Activated CD8-positive, alpha-beta T cell treated with anti-CD3 and anti-CD28 coated beads, Interleukin-2, amount 10 ng/mL, durations not matched to agents 7 days and 5 days (primary cell): ENCODE measurements around the gene NTM. TPM values are rescaled to one million over a fixed set of nuclear protein-coding genes. Genes with fewer than 3 reads are reported as not detected.

ENCODE experiments used
- ATAC-seq: fragments of 150-1000 bp; cut with Tn5 transposase; one replicate; pipeline ENCODE4 v1.10.0; 2021; ENCODE audit warnings: moderate library complexity
- CTCF ChIA-PET: fragments of 350-600 bp; sonication (Branson Sonifier 250); formaldehyde crosslinking; loops from one replicate; lab custom pipeline; 2021; ENCODE audit warnings: antibody characterized with exemption; lab: Charles Lee
- POLR2A ChIA-PET: fragments of 350-600 bp; sonication (Branson Sonifier 250); formaldehyde crosslinking; loops from one replicate; lab custom pipeline; 2021; ENCODE audit warnings: antibody characterized with exemption; lab: Charles Lee
- DNase-seq: peaks from one replicate; pipeline ENCODE4 v3.0.0-alpha.2; 2020
- H3K27ac Mint-ChIP-seq: one replicate; pipeline ENCODE4 v1.8.0; 2021; ENCODE audit warnings: mild to moderate bottlenecking, mixed read lengths
- H3K27me3 Mint-ChIP-seq: one replicate; pipeline ENCODE4 v1.8.0; 2021; ENCODE audit warnings: low read depth, mixed read lengths
- H3K36me3 Mint-ChIP-seq: one replicate; pipeline ENCODE4 v1.8.0; 2021; ENCODE audit warnings: low read depth, mixed read lengths
- H3K4me1 Mint-ChIP-seq: one replicate; pipeline ENCODE4 v1.8.0; 2021; ENCODE audit warnings: low read depth, mixed read lengths
- H3K4me3 Mint-ChIP-seq: one replicate; pipeline ENCODE4 v1.8.0; 2021; ENCODE audit warnings: mild to moderate bottlenecking, mixed read lengths
- H3K9me3 Mint-ChIP-seq: one replicate; pipeline ENCODE4 v1.8.0; 2022; ENCODE audit warnings: mixed read lengths; ENCODE audit not compliant: insufficient read depth
- total RNA-seq, 2 experiments: library from RNA; stranded (reverse); gene quantifications; one replicate each; pipeline ENCODE4 v1.2.3, GENCODE V29; 2021

Gene NTM
- total RNA-seq, 2 experiments from 2014 or later = not detected

GRCh38 chr11:131771471-131771870 lies 401.1 kb downstream of the NTM start:
- no peak overlapping the region for H3K4me3 Mint-ChIP-seq
- ChIA-PET CTCF (interaction anchor here (1.1 kb wide), 1 partner anchor 25 kb away, joined by 3 read pairs; no protein-coding TSS in a partner anchor), POLR2A (no interaction called here)
- H3K9me3 Mint-ChIP-seq = no peaks in the 10 kb centered on the region
- H3K4me1 Mint-ChIP-seq = no peaks in the 10 kb centered on the region
- no peaks in the 10 kb centered on the region for H3K36me3 Mint-ChIP-seq
- H3K27me3 Mint-ChIP-seq = no peaks in the 10 kb centered on the region
- DNase-seq (no peak), ATAC-seq (no peak)
- no peak overlapping the region for H3K27ac Mint-ChIP-seq

GRCh38 chr11:131773626-131774025 lies 403.2 kb downstream of the NTM start:
- Mint-ChIP-seq H3K27ac (no peak overlapping the region), H3K9me3 (no peaks in the 10 kb centered on the region), H3K36me3 (no peaks in the 10 kb centered on the region), H3K4me1 (no peaks in the 10 kb centered on the region), H3K4me3 (no peak overlapping the region), H3K27me3 (no peaks in the 10 kb centered on the region)
- ChIA-PET CTCF (no interaction called here), POLR2A (no interaction called here)
- DNase-seq = no peak
- no peak for ATAC-seq

- CTCF ChIA-PET = no interaction called here
- DNase-seq (no peak), ATAC-seq (no peak)
- Mint-ChIP-seq H3K4me3 (no peak overlapping the region), H3K9me3 (no peaks in the 10 kb centered on the region), H3K27me3 (no peaks in the 10 kb centered on the region), H3K27ac (no peak overlapping the region), H3K4me1 (no peaks in the 10 kb centered on the region), H3K36me3 (no peaks in the 10 kb centered on the region)
- POLR2A ChIA-PET = no interaction called here
Measured at GRCh38 chr11:131776211-131776610, 405.8 kb downstream of the NTM start.

- H3K27ac Mint-ChIP-seq = no peak overlapping the region
- no peak overlapping the region for H3K4me3 Mint-ChIP-seq
- CTCF ChIA-PET = no interaction called here
- H3K27me3 Mint-ChIP-seq = no peaks in the 10 kb centered on the region
- H3K9me3 Mint-ChIP-seq = no peaks in the 10 kb centered on the region
- DNase-seq = no peak
- H3K36me3 Mint-ChIP-seq = no peaks in the 10 kb centered on the region
- no peak for ATAC-seq
- H3K4me1 Mint-ChIP-seq = no peaks in the 10 kb centered on the region
- POLR2A ChIA-PET = no interaction called here
Measured at GRCh38 chr11:131785801-131786200, 415.4 kb downstream of the NTM start.

- CTCF ChIA-PET = no interaction called here
- no peak for ATAC-seq
- no peak overlapping the region for H3K4me3 Mint-ChIP-seq
Measured at GRCh38 chr11:131787119-131787518, 416.7 kb downstream of the NTM start.

GRCh38 chr11:131790586-131790985 lies 420.2 kb downstream of the NTM start:
- H3K36me3 Mint-ChIP-seq = no peaks in the 10 kb centered on the region
- H3K27ac Mint-ChIP-seq = no peak overlapping the region
- DNase-seq = no peak
- no peak overlapping the region for H3K4me3 Mint-ChIP-seq
- ATAC-seq = no peak
- no peaks in the 10 kb centered on the region for H3K9me3 Mint-ChIP-seq
- CTCF ChIA-PET = no interaction called here
- POLR2A ChIA-PET = no interaction called here
- no peaks in the 10 kb centered on the region for H3K4me1 Mint-ChIP-seq
- H3K27me3 Mint-ChIP-seq = no peaks in the 10 kb centered on the region

More at GRCh38 chr11:131787119-131787518, 416.7 kb downstream of the NTM start:
- H3K4me1 Mint-ChIP-seq = no peaks in the 10 kb centered on the region
- H3K36me3 Mint-ChIP-seq = no peaks in the 10 kb centered on the region
- H3K9me3 Mint-ChIP-seq = no peaks in the 10 kb centered on the region
- H3K27ac Mint-ChIP-seq = no peak overlapping the region
- no peak for DNase-seq
- POLR2A ChIA-PET = no interaction called here
- no peaks in the 10 kb centered on the region for H3K27me3 Mint-ChIP-seq

GRCh38 chr11:131792243-131792642 lies 421.8 kb downstream of the NTM start:
- no peak overlapping the region for H3K27ac Mint-ChIP-seq
- H3K4me3 Mint-ChIP-seq = no peak overlapping the region

GRCh38 chr11:131796089-131796488 lies 425.7 kb downstream of the NTM start:
- ATAC-seq (no peak), DNase-seq (no peak)
- ChIA-PET POLR2A (no interaction called here), CTCF (no interaction called here)
- Mint-ChIP-seq H3K36me3 (no peaks in the 10 kb centered on the region), H3K4me3 (no peak overlapping the region), H3K4me1 (no peaks in the 10 kb centered on the region), H3K27ac (no peak overlapping the region), H3K27me3 (no peaks in the 10 kb centered on the region), H3K9me3 (no peaks in the 10 kb centered on the region)

More at GRCh38 chr11:131792243-131792642, 421.8 kb downstream of the NTM start:
- Mint-ChIP-seq H3K36me3 (no peaks in the 10 kb centered on the region), H3K9me3 (no peaks in the 10 kb centered on the region), H3K27me3 (no peaks in the 10 kb centered on the region), H3K4me1 (no peaks in the 10 kb centered on the region)
- ATAC-seq = no peak
- ChIA-PET POLR2A (no interaction called here), CTCF (no interaction called here)
- DNase-seq = no peak

GRCh38 chr11:131796541-131796940 lies 426.1 kb downstream of the NTM start:
- Mint-ChIP-seq H3K36me3 (no peaks in the 10 kb centered on the region), H3K27me3 (no peaks in the 10 kb centered on the region)
- POLR2A ChIA-PET = no interaction called here

GRCh38 chr11:131800452-131800851 lies 430.0 kb downstream of the NTM start:
- CTCF ChIA-PET = no interaction called here

More at GRCh38 chr11:131796541-131796940, 426.1 kb downstream of the NTM start:
- CTCF ChIA-PET = no interaction called here
- no peak for DNase-seq
- Mint-ChIP-seq H3K4me3 (no peak overlapping the region), H3K27ac (no peak overlapping the region), H3K4me1 (no peaks in the 10 kb centered on the region), H3K9me3 (no peaks in the 10 kb centered on the region)
- ATAC-seq = no peak

GRCh38 chr11:131802440-131803115 lies 432.2 kb downstream of the NTM start:
- Mint-ChIP-seq H3K4me3 (no peak overlapping the region), H3K4me1 (no peaks in the 10 kb centered on the region)
- CTCF ChIA-PET = no interaction called here

More at GRCh38 chr11:131800452-131800851, 430.0 kb downstream of the NTM start:
- H3K4me1 Mint-ChIP-seq = no peaks in the 10 kb centered on the region
- H3K27me3 Mint-ChIP-seq = no peaks in the 10 kb centered on the region
- DNase-seq = no peak
- POLR2A ChIA-PET = interaction anchor here (0.6 kb wide), 1 partner anchor 1110 kb away, joined by 3 read pairs; no protein-coding TSS in a partner anchor
- H3K4me3 Mint-ChIP-seq = no peak overlapping the region
- H3K9me3 Mint-ChIP-seq = no peaks in the 10 kb centered on the region
- ATAC-seq = no peak
- no peaks in the 10 kb centered on the region for H3K36me3 Mint-ChIP-seq
- no peak overlapping the region for H3K27ac Mint-ChIP-seq

GRCh38 chr11:131807876-131808275 lies 437.5 kb downstream of the NTM start:
- CTCF ChIA-PET = no interaction called here
- H3K27me3 Mint-ChIP-seq = no peaks in the 10 kb centered on the region
- no peaks in the 10 kb centered on the region for H3K9me3 Mint-ChIP-seq
- H3K4me1 Mint-ChIP-seq = no peaks in the 10 kb centered on the region
- no peak overlapping the region for H3K27ac Mint-ChIP-seq
- H3K4me3 Mint-ChIP-seq = no peak overlapping the region
- H3K36me3 Mint-ChIP-seq = no peaks in the 10 kb centered on the region
- no peak for DNase-seq
- POLR2A ChIA-PET = no interaction called here
- ATAC-seq = no peak

More at GRCh38 chr11:131802440-131803115, 432.2 kb downstream of the NTM start:
- H3K36me3 Mint-ChIP-seq = no peaks in the 10 kb centered on the region
- POLR2A ChIA-PET = no interaction called here
- no peaks in the 10 kb centered on the region for H3K27me3 Mint-ChIP-seq
- no peak overlapping the region for H3K27ac Mint-ChIP-seq
- DNase-seq = no peak
- H3K9me3 Mint-ChIP-seq = no peaks in the 10 kb centered on the region
- ATAC-seq = no peak
